Measurements from ENCODE around the gene SACS. TPM values are rescaled to one million over a fixed set of nuclear protein-coding genes. Genes with fewer than 3 reads are reported as not detected.

The SACS gene
- total RNA-seq, 1 experiment from 2014 or later, result 53.0 TPM

DNA sequence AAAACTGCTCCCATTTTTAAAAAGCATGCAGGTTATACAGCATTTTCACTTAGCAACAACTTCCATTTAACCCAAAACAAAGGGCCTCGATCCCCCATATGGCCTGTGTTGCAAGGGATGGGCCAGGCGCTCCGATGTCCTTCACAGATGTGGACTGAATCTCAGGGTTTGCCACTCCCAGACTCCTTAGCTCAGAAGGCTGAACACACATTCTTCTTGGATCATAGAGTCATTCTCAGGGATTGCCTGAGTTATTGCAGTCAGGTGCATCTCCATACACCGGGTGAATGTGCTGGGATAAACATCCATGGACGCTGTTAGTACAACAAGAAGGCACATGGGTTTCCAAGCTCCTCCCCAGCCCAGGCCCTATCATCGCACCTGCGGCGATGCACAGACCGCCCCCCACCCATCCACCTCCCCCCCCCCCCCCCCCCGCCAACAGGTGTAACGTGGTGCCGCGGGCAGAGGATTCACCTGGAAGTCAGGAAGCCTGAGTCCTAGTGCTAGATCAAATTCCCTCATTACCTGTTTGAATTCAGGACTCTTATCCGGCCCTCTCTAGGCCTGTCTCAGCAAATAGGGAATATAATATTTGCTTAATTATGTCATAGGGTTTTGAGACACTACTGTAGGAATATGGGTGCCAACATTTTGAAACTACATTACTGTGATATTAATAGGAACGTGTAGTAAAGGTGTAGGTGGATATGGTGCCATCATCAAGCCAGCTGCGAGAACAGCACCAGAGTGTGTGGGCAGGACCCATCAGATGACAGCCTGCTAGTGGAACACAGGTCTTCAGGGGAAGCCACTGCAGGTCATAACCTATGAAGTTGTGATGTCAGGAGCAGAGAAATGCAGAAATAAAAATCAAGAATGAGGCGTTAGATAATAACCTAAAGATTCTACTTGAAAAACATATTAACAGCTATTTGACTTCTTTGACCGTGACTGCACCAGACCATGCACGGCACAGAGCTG is 110.9 kb downstream of the SACS start:
- H3K36me3 Mint-ChIP-seq (ENCODE audit: insufficient read depth in 1 of 3, low read depth in 3 of 3), result no peaks in the 10 kb centered on the region
- Histone ChIP-seq H2BK12ac (ENCODE audit: insufficient read length, low read depth, low read length) (no peak overlapping the region), H2AK5ac (ENCODE audit: insufficient read length, low read length) (no peak overlapping the region), H3K23ac (ENCODE audit: insufficient read length, low read depth, low read length) (no peak overlapping the region), H3K9ac (ENCODE audit: extremely low read depth, insufficient read length, low read length) (no peak overlapping the region), H3K79me1 (ENCODE audit: insufficient read depth, low read depth, low read length, poor library complexity, severe bottlenecking) (no peaks in the 10 kb centered on the region), H3K4me2 (ENCODE audit: insufficient read depth, insufficient read length, low read length) (no peak overlapping the region), H4K5ac (ENCODE audit: insufficient read length, low read depth, low read length) (no peak overlapping the region), H3K4me1 (ENCODE audit: insufficient read depth, low read length) (peaks cover 3% of the 10 kb centered on the region; the same call in 1 of the 2 replicates), H4K20me1 (ENCODE audit: control insufficient read depth, insufficient read depth, insufficient read length) (no peaks in the 10 kb centered on the region), H3K56ac (ENCODE audit: insufficient read length, low read depth, low read length) (no peak overlapping the region), H3K18ac (ENCODE audit: insufficient read length, low read depth, low read length) (no peak overlapping the region), H2BK5ac (ENCODE audit: insufficient read length, low read length) (no peak overlapping the region), H3K23me2 (ENCODE audit: insufficient read length, low read depth, low read length, poor library complexity, severe bottlenecking) (no peaks in the 10 kb centered on the region), H2AFZ (ENCODE audit: low read length) (no peak overlapping the region), H3T11ph (ENCODE audit: low read length) (no peak overlapping the region), H3K4ac (ENCODE audit: low read depth, low read length) (no peak overlapping the region), H3K27me3 (ENCODE audit: insufficient read depth, low read length) (no peaks in the 10 kb centered on the region), H2BK120ac (ENCODE audit: low read depth, low read length, poor library complexity, severe bottlenecking) (no peak overlapping the region), H3K14ac (ENCODE audit: insufficient read depth, low read length) (no peak overlapping the region), H4K8ac (replicated peaks; ENCODE audit: insufficient read length, low read depth, low read length) (no peak overlapping the region), H3K9me3 (ENCODE audit: control insufficient read depth, low read depth, low read length) (no peaks in the 10 kb centered on the region), H4K91ac (ENCODE audit: insufficient read length, low read depth, low read length) (no peak overlapping the region), H2BK15ac (ENCODE audit: low read depth, low read length) (no peak overlapping the region), H3K79me2 (ENCODE audit: insufficient read depth, low read length) (no peaks in the 10 kb centered on the region), H3K27ac (ENCODE audit: insufficient read length, low read depth, low read length) (no peak overlapping the region), H2BK20ac (ENCODE audit: low read depth, low read length, poor library complexity, severe bottlenecking) (no peak overlapping the region)
- peak overlapping the region in 2 of 3 experiments; percentile 46 to 54; a peak in 2 of 7 replicates for H3K27ac Mint-ChIP-seq
- no peaks in the 10 kb centered on the region; a peak in 1 of 5 replicates for H3K9me3 Mint-ChIP-seq
- no peaks in the 10 kb centered on the region for H3K27me3 Mint-ChIP-seq (ENCODE audit: low read depth)
- no peak for TF ChIP-seq CTCF (conservative IDR thresholded peaks at IDR 0.05)
- peaks cover 16 to 18% of the 10 kb centered on the region in 2 experiments for H3K4me1 Mint-ChIP-seq
- no CpG with 5 or more reads among the region's 19 CpGs for WGBS (ENCODE audit: extremely low coverage, insufficient read length, low lambda C conversion rate)
- no peak for DNase-seq
- no peak overlapping the region for H3K4me3 Mint-ChIP-seq
